ENCODE results near the gene GDNF.
"Not testable (repeated sequence)": the region's sequence is repeated elsewhere in the genome, so short reads cannot be mapped to it uniquely, and the experiment has no call there.

Gene GDNF

GRCh38 chr5:37787742-37788141 is 52.1 kb downstream of the GDNF start:
- in situ Hi-C loops (cut with HindIII; ENCODE audit: low sequenced_read_pairs): no loop called here

GRCh38 chr5:37786862-37787519 is 52.9 kb downstream of the GDNF start:
- in situ Hi-C loops (cut with HindIII; ENCODE audit: low sequenced_read_pairs): no loop called here

- in situ Hi-C loops (cut with HindIII; ENCODE audit: low sequenced_read_pairs): no loop called here
Observed at GRCh38 chr5:37786416-37786815, 53.4 kb downstream of the GDNF start.

GRCh38 chr5:37781409-37781808 is 58.4 kb downstream of the GDNF start:
- in situ Hi-C loops (cut with HindIII; ENCODE audit: low sequenced_read_pairs): not testable (repeated sequence)

- in situ Hi-C loops (cut with HindIII; ENCODE audit: low sequenced_read_pairs): no loop called here
Observed at GRCh38 chr5:37777432-37778130, 62.3 kb downstream of the GDNF start.

- in situ Hi-C loops (cut with HindIII; ENCODE audit: low sequenced_read_pairs): no loop called here
Observed at GRCh38 chr5:37776826-37777225, 63.0 kb downstream of the GDNF start.

GRCh38 chr5:37774912-37775483 is 64.8 kb downstream of the GDNF start:
- in situ Hi-C loops (cut with HindIII; ENCODE audit: low sequenced_read_pairs): no loop called here

- in situ Hi-C loops (cut with HindIII; ENCODE audit: low sequenced_read_pairs): no loop called here
Observed at GRCh38 chr5:37773809-37774208, 66.0 kb downstream of the GDNF start.

GRCh38 chr5:37772255-37772654 is 67.6 kb downstream of the GDNF start:
- in situ Hi-C loops (cut with HindIII; ENCODE audit: low sequenced_read_pairs): no loop called here

- in situ Hi-C loops (cut with HindIII; ENCODE audit: low sequenced_read_pairs): no loop called here
Observed at GRCh38 chr5:37771731-37772130, 68.1 kb downstream of the GDNF start.

- in situ Hi-C loops (cut with HindIII; ENCODE audit: low sequenced_read_pairs): no loop called here
Observed at GRCh38 chr5:37771203-37771611, 68.6 kb downstream of the GDNF start.

GRCh38 chr5:37770786-37771185 is 69.1 kb downstream of the GDNF start:
- in situ Hi-C loops (cut with HindIII; ENCODE audit: low sequenced_read_pairs): no loop called here

- in situ Hi-C loops (cut with HindIII; ENCODE audit: low sequenced_read_pairs): no loop called here
Observed at GRCh38 chr5:37769840-37770239, 70.0 kb downstream of the GDNF start.

GRCh38 chr5:37769108-37769507 is 70.7 kb downstream of the GDNF start:
- in situ Hi-C loops (cut with HindIII; ENCODE audit: low sequenced_read_pairs): no loop called here

GRCh38 chr5:37768371-37768770 is 71.5 kb downstream of the GDNF start:
- in situ Hi-C loops (cut with HindIII; ENCODE audit: low sequenced_read_pairs): no loop called here

- in situ Hi-C loops (cut with HindIII; ENCODE audit: low sequenced_read_pairs): no loop called here
Observed at GRCh38 chr5:37767961-37768360, 71.9 kb downstream of the GDNF start.

- in situ Hi-C loops (cut with HindIII; ENCODE audit: low sequenced_read_pairs): no loop called here
Observed at GRCh38 chr5:37767251-37767650, 72.6 kb downstream of the GDNF start.
